Measurements from ENCODE around the gene LRMDA. TPM values are rescaled to one million over a fixed set of nuclear protein-coding genes. Genes with fewer than 3 reads are reported as not detected.

Gene LRMDA
- total and polyA plus RNA-seq, 12 donors: 30.7 to 132 (median 78.1) TPM

DNA sequence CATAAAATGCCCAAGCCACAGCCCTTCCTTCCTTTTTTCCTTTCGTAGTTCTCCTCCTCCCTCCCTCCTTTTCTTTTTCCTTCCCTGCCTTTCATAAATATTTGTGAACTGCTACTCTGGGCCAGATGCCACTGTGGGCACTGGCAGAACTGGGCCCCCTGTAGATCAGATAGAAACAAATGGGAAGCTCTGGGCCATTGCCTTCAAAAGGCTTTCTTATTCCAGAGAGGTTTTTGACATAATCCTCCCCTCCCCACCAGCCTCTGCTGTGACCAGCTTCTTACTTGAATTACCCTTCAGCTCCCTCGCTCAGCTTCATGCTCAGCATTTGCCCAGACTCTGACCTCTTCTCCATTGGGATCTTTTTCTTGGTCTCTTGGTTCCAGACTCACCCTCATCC is 886.8 kb downstream of the LRMDA start:
- H3K27ac ChIP-seq: no peak overlapping the region
- H3K4me3 ChIP-seq: no peak overlapping the region

DNA sequence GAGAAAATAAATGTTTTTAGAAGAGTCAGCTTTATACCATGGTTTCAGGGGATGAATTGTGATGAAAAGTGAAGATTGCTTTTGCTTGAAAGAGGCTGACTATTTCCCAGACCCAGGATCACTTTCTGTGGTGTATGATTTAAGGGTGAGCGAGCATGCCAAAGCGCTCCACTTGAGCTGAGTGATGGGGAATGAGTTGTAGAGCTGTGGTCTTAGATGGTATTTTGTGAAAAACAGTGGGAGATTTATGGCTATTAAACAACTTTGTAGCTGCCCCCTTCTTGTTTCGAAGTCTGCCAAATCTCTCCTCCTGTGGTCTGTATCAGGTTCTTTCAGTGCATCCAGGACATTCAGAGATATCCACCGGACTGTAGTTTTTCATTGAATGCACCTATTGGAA is 888.2 kb downstream of the LRMDA start:
- H3K27me3 ChIP-seq: no peaks in the 10 kb centered on the region
- intact Hi-C loops (cut with DNase I): loop anchor here in 1 of 2 donors (10.0 kb wide), 1 partner anchor 235 kb away; no protein-coding TSS in a partner anchor
- TF ChIP-seq, protein P1, sequence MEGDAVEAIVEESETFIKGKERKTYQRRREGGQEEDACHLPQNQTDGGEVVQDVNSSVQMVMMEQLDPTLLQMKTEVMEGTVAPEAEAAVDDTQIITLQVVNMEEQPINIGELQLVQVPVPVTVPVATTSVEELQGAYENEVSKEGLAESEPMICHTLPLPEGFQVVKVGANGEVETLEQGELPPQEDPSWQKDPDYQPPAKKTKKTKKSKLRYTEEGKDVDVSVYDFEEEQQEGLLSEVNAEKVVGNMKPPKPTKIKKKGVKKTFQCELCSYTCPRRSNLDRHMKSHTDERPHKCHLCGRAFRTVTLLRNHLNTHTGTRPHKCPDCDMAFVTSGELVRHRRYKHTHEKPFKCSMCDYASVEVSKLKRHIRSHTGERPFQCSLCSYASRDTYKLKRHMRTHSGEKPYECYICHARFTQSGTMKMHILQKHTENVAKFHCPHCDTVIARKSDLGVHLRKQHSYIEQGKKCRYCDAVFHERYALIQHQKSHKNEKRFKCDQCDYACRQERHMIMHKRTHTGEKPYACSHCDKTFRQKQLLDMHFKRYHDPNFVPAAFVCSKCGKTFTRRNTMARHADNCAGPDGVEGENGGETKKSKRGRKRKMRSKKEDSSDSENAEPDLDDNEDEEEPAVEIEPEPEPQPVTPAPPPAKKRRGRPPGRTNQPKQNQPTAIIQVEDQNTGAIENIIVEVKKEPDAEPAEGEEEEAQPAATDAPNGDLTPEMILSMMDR (IDR thresholded peaks at IDR 0.05): no peak
- no peak for TF ChIP-seq POLR2A (IDR thresholded peaks at IDR 0.05)
- no peak overlapping the region for H3K27ac ChIP-seq
- DNase-seq: no peak
- H3K36me3 ChIP-seq (replicated peaks in 1 of 2): no peaks in the 10 kb centered on the region
- no peaks in the 10 kb centered on the region for H3K9me3 ChIP-seq (replicated peaks in 1 of 3)
- H3K4me3 ChIP-seq: no peak overlapping the region
- WGBS, 4 donors: 90 to 95% (median 93%) methylated on average over 4 of the region's 4 CpGs
- H3K4me1 ChIP-seq (replicated peaks in 1 of 2): peaks cover 0 to 5% of the 10 kb centered on the region in 2 donors

More for the DNA sequence above, 886.8 kb downstream of the LRMDA start:
- TF ChIP-seq, protein P1 (IDR thresholded peaks at IDR 0.05): no peak
- no peak for TF ChIP-seq POLR2A (IDR thresholded peaks at IDR 0.05)
- intact Hi-C loops (cut with DNase I): loop anchor here in 1 of 2 donors (10.0 kb wide), 1 partner anchor 237 kb away; no protein-coding TSS in a partner anchor
- WGBS, 4 donors: 44 to 66% (median 65%) methylated on average over 2 of the region's 2 CpGs
- no peaks in the 10 kb centered on the region for H3K36me3 ChIP-seq (replicated peaks in 1 of 2)
- H3K9me3 ChIP-seq (replicated peaks in 1 of 3): no peaks in the 10 kb centered on the region
- DNase-seq: no peak
- H3K27me3 ChIP-seq: no peaks in the 10 kb centered on the region
- H3K4me1 ChIP-seq (replicated peaks in 1 of 2): no peaks in the 10 kb centered on the region

DNA sequence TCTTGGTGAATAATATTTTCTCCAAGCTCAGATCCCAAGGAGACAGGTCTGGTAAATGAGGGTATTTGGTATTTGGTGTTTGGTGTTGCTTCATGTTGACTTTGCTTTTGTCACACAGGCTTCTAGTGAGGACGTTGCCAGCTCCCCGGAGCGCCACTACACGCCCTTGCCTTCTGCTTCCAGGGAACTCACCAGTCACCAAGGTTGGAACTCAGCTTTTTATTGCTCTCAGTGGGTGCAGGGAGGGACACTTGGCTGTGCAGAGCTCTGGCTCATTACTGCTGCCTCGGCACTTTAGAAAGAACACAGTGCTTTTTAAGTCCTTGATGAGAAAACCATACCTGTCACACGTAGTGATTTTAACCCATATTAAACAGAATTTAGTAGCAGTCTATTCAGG is 892.9 kb downstream of the LRMDA start:
- DNase-seq: peak in 5 of 7 donors; percentile 32 to 51 (median 35)
- 43 to 71% (median 58%) methylated on average over 6 of the region's 6 CpGs for WGBS, 4 donors
- no peaks in the 10 kb centered on the region for H3K36me3 ChIP-seq (replicated peaks in 1 of 2)
- H3K27me3 ChIP-seq: no peaks in the 10 kb centered on the region
- intact Hi-C loops (cut with DNase I): no loop called here
- no peak overlapping the region for H3K4me3 ChIP-seq
- peaks cover 0 to 6% of the 10 kb centered on the region in 2 donors for H3K4me1 ChIP-seq (replicated peaks in 1 of 2)
- TF ChIP-seq, protein P1 (IDR thresholded peaks at IDR 0.05): no peak
- no peak for TF ChIP-seq POLR2A (IDR thresholded peaks at IDR 0.05)
- H3K27ac ChIP-seq: no peak overlapping the region
- no peaks in the 10 kb centered on the region for H3K9me3 ChIP-seq (replicated peaks in 1 of 3)

DNA sequence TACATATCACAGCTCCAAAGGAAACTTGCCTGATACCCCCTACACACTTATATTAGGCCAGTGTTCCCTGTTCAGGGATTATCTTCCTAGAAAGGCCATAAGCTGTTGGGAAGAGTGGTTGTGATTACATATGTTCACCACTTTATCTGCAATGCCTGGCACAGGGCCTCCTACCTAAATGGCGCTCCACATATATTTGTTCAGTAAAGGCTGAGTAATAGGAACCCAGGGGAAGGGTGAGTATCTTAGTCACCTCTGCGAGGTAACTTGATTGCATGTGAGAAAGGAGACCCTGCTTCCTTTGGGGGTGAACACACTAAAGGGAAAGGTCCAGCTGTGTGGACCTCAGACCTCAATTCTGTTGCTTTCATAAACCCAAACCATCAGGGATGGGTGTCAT is 896.0 kb downstream of the LRMDA start:
- no peak overlapping the region for H3K4me3 ChIP-seq
- TF ChIP-seq POLR2A (IDR thresholded peaks at IDR 0.05): no peak
- TF ChIP-seq, protein P1 (IDR thresholded peaks at IDR 0.05): no peak
- no peaks in the 10 kb centered on the region for H3K36me3 ChIP-seq (replicated peaks in 1 of 2)
- no peaks in the 10 kb centered on the region for H3K9me3 ChIP-seq (replicated peaks in 1 of 3)
- DNase-seq: no peak
- H3K27me3 ChIP-seq: no peaks in the 10 kb centered on the region
- no peak overlapping the region for H3K27ac ChIP-seq
- intact Hi-C loops (cut with DNase I): no loop called here
- 95 to 100% (median 97%) methylated on average over 2 of the region's 2 CpGs for WGBS, 4 donors
- peaks cover 0 to 6% of the 10 kb centered on the region in 2 donors for H3K4me1 ChIP-seq (replicated peaks in 1 of 2)

Measured in adrenal gland (tissue), 12 donors.